Small intestine (tissue), 7 donors: ENCODE measurements around the gene TRAK1. TPM values are rescaled to one million over a fixed set of nuclear protein-coding genes. Genes with fewer than 3 reads are reported as not detected.

Experiments used
- DNase-seq, 2 donors: peaks; one replicate each; pipeline versions ENCODE4 v3.0.0 to v3.0.0-alpha.2; 2013
- FAIRE-seq: peaks from 2 replicates; lab custom pipeline; 2012; peaks lifted over from hg19 to GRCh38; lab: Jason Lieb, UNC
- H3K27ac ChIP-seq, 3 donors: one replicate each; pipeline ENCODE4 v1.5.1; 2013; ENCODE audit warnings: low read length in 2 of 3, mild to moderate bottlenecking in 2 of 3, control low read depth in 1 of 3, inconsistent platforms in 1 of 3, low read depth in 1 of 3, moderate library complexity in 1 of 3
- H3K27me3 ChIP-seq, 3 donors: one replicate each; pipeline ENCODE4 v1.6.1; 2013; ENCODE audit warnings: low read length in 3 of 3, inconsistent platforms in 1 of 3; ENCODE audit not compliant: control insufficient read depth in 3 of 3, insufficient read depth in 3 of 3
- H3K36me3 ChIP-seq, 3 donors: one replicate each; pipeline ENCODE4 v1.6.1; 2013; ENCODE audit warnings: low read length in 3 of 3, inconsistent platforms in 1 of 3, low read depth in 1 of 3, mild to moderate bottlenecking in 1 of 3, moderate library complexity in 1 of 3; ENCODE audit not compliant: control insufficient read depth in 3 of 3, insufficient read depth in 2 of 3
- H3K4me1 ChIP-seq, 3 donors: one replicate each; pipeline ENCODE4 v1.6.1; 2013; ENCODE audit warnings: low read length in 2 of 3, inconsistent platforms in 1 of 3, low read depth in 1 of 3, mild to moderate bottlenecking in 1 of 3, moderate library complexity in 1 of 3; ENCODE audit not compliant: control insufficient read depth in 3 of 3, insufficient read depth in 2 of 3
- H3K4me3 ChIP-seq, 3 donors: one replicate each; pipeline ENCODE4 v1.5.1; 2013; ENCODE audit warnings: low read length in 3 of 3, control low read depth in 1 of 3, inconsistent platforms in 1 of 3, low read depth in 1 of 3, mild to moderate bottlenecking in 1 of 3, moderate library complexity in 1 of 3
- H3K9me3 ChIP-seq, 2 donors: one replicate each; pipeline ENCODE4 v1.6.1; 2013; ENCODE audit warnings: low read depth in 1 of 2, low read length in 1 of 2; ENCODE audit not compliant: control insufficient read depth in 2 of 2, insufficient read depth in 1 of 2
- WGBS, 3 donors: extraction: QIAGEN DNeasy Blood & Tissue Kit; methylation state at CpG; one replicate each; pipeline ENCODE4 v1.1.7; 2013; 5-methylcytosine and 5-hydroxymethylcytosine counted together
- polyA plus RNA-seq, 4 donors: library from polyadenylated mRNA; stranded (reverse) in 3 of 4; unstranded in 1 of 4; fragments of 200-250 nt in 3 of 4; fragments of 120-200 nt in 1 of 4; gene quantifications; one replicate each; pipeline versions ENCODE4 v1.2.1 to v1.2.3, GENCODE V29; 2013
- donor health status: healthy with polysubstance abuse.
- donor health status: control.
- donor health status: control.
- donor health status: Bipolar disorder and iron deficiency.
- donor health status: healthy.

Gene TRAK1
- polyA plus RNA-seq, 4 donors: 20.9 to 74.7 (median 39.8) TPM

DNA sequence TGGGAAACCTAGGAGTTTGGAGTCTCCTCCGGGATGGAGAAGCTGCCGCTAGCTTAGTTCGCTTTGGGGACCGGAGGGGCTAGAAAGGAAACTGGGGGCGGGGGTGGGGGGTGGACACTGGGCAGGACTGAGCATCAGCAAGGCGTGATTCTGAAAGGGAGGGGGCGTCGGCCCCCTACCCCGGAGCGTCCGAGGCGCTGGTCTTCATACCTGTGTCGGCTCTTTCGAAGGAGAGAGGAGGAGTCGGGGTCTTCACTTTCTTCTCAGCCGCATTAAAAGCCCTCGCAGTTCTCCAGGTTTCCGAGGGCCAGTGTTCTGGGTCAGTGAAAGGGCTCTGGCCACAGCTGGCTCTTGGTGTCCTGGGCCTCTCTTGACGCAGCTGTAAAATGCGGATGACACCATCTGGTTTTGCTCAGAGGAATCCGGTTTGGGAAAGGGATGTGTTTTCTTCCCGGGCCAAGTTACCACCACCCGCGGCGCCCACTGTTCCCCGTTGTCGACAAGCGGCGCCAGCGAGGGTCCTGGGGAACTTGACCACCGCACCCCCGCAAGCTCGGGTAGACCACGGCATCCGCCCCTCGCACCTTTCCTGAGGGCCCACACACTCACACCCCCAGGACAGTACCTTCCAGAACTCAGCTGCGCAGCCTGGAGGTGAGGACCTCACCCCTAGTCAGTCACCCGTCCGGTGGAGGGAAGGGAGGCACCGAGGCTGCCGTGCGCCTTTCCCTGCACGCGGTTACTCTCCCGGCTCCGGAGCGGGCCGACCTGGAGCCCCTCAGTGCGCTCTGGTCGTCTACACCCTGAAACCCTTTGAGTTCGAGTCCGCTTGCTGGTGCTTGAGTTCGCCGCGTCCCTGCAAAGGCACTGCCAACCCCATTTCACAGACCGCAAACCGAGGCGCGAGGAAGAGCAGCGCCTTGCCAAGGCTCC lies 174.2 kb downstream of the TRAK1 start:
- DNase-seq: no peak
- 15 to 25% (median 22%) methylated on average over 59 to 60 of the region's 60 CpGs for whole genome bisulfite sequencing, 3 donors

DNA sequence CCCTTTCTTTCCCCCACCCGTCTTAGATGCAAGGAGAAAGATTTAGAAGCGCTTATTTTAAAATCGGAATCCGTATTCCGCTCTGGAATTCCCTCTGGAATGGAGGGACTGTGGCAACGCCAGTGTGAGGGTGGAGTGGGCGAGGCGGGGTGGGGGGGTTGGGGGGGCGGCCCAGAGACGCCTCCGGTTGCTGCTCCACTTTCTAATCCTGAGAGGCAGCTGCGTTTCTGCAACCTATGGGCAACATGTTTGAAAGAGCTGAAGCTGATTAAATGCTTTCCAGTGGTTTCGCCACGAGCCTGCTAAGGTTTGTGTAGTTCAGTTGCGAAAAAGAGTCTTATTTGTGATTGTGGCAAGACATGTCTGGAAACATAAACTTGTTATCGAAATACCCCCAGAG lies 174.9 kb downstream of the TRAK1 start, which contains the start of gene CCK:
Gene CCK, minus strand, starts transcription at position 101 of the 400 bp plus-strand sequence. CDS start 2,555 bp downstream, outside the sequence.
- FAIRE-seq (no peak), DNase-seq (no peak)
- Histone ChIP-seq H3K36me3 (no peaks in the 10 kb centered on the region), H3K9me3 (no peaks in the 10 kb centered on the region), H3K4me1 (no peaks in the 10 kb centered on the region), H3K27me3 (peaks cover 11 to 76% (median 40%) of the 10 kb centered on the region in 3 donors), H3K4me3 (no peak within 1 kb of the TSS), H3K27ac (no peak within 1 kb of the TSS)
- 39 to 52% (median 41%) methylated on average over 16 of the region's 16 CpGs for WGBS, 3 donors

More for the DNA sequence above, 174.2 kb downstream of the TRAK1 start:
- Histone ChIP-seq H3K9me3 (no peaks in the 10 kb centered on the region), H3K4me1 (no peaks in the 10 kb centered on the region), H3K27me3 (peaks cover 11 to 76% (median 45%) of the 10 kb centered on the region in 3 donors), H3K27ac (no peak overlapping the region), H3K36me3 (no peaks in the 10 kb centered on the region), H3K4me3 (no peak overlapping the region)
- FAIRE-seq: no peak

DNA sequence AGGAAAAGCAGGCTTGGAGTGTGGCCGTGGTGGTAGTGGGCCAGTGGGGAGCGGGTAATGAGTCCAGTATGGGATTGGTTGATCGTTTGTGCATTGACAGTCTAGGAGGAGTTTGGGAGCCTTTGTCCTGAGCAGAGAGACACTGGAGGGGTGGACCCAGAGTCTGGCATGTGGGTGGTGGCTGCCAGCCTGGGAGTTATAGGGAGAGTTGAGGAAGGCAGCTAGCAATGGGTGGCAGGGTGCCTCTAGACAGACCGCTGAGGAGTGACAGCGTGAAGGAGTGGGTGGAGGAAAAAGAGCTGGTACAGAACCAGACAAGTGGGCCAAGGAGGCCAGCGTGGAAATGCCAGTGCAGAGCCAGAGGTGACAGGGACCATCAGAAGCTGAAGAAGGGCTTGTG lies 176.7 kb downstream of the TRAK1 start:
- no peak overlapping the region for H3K4me3 ChIP-seq
- no peak for FAIRE-seq
- no peaks in the 10 kb centered on the region for H3K4me1 ChIP-seq
- H3K27me3 ChIP-seq: peaks cover 11 to 66% (median 33%) of the 10 kb centered on the region in 3 donors
- H3K36me3 ChIP-seq: no peaks in the 10 kb centered on the region
- H3K27ac ChIP-seq: no peak overlapping the region
- WGBS, 3 donors: 81 to 92% (median 88%) methylated on average over 6 of the region's 6 CpGs
- H3K9me3 ChIP-seq: peaks cover 0 to 3% of the 10 kb centered on the region in 2 donors
- no peak for DNase-seq

DNA sequence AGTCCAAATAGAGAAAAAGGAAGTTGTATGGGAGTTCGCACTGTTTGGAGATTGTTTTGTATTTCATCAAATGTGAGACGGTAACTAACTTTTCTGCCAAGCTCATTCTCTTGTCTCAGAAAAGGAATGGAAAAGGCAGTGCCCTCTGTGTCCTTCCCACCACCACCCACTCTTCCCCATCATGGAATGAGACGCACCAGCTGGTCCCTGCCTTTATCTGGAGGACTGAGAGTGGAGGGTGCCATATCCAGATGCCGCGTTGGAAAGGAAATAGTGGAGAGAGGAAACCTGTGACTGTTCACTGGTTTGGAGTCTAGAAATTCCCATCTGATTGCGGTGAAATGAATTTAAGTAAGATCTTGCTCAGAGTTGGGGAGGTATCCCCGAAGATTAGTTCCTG lies 178.5 kb downstream of the TRAK1 start:
- DNase-seq: no peak
- H3K27me3 ChIP-seq: peaks cover 4 to 49% (median 21%) of the 10 kb centered on the region in 3 donors
- 80 to 83% (median 82%) methylated on average over 7 of the region's 7 CpGs for WGBS, 3 donors
- no peaks in the 10 kb centered on the region for H3K4me1 ChIP-seq
- no peak for FAIRE-seq
- H3K27ac ChIP-seq: no peak overlapping the region
- peaks cover 0 to 3% of the 10 kb centered on the region in 2 donors for H3K9me3 ChIP-seq
- no peak overlapping the region for H3K4me3 ChIP-seq
- H3K36me3 ChIP-seq: no peaks in the 10 kb centered on the region

DNA sequence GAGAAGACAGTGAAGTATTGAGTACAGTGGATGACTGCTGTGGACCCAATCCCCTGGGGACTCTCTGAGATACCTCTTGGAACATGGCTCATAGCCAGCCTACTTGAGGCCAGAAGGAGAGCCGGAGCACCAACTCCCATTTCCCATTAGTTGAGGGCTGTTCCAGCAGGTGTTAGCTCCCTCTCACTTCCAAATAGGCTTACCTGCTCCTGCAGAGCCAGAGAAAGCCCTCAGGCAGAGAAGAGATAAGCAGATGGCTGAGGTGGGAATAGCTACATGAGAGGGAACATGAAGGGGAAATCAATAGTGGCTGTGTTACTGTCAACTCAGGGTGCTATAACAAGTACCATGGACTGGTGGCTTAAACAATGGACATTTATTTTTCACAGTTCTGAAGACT lies 179.4 kb downstream of the TRAK1 start:
- FAIRE-seq (no peak), DNase-seq (no peak)
- peaks cover 0 to 3% of the 10 kb centered on the region in 2 donors for H3K9me3 ChIP-seq
- no peaks in the 10 kb centered on the region for H3K36me3 ChIP-seq
- no peak overlapping the region for H3K27ac ChIP-seq
- H3K4me1 ChIP-seq: no peaks in the 10 kb centered on the region
- H3K27me3 ChIP-seq: peaks cover 1 to 40% (median 13%) of the 10 kb centered on the region in 3 donors
- 38 to 72% (median 67%) methylated on average over 1 of the region's 1 CpG for WGBS, 3 donors
- H3K4me3 ChIP-seq: no peak overlapping the region

DNA sequence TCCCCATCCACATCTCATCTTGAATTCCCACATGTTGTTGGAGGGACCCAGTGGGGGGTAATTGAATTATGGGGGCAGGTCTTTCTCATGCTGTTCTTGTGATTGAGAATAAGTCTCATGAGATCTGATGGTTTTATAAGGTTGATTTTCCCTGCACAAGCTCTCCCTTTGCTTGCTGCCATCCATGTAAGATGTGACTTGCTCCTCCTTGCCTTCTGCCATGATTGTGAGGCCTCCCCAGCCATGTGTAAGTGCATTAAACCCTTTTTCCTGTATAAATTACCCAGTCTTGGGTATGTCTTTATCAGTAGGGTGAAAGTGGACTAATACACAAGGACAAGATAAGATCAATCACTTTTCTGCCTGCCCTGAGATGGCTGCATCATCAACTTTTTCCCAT lies 180.6 kb downstream of the TRAK1 start:
- no peak for FAIRE-seq
- H3K36me3 ChIP-seq: no peaks in the 10 kb centered on the region
- DNase-seq: no peak
- no peak overlapping the region for H3K4me3 ChIP-seq
- H3K9me3 ChIP-seq: peaks cover 0 to 3% of the 10 kb centered on the region in 2 donors
- no peak overlapping the region for H3K27ac ChIP-seq
- H3K27me3 ChIP-seq: peaks cover 0 to 35% (median 9%) of the 10 kb centered on the region in 3 donors
- no peaks in the 10 kb centered on the region for H3K4me1 ChIP-seq

DNA sequence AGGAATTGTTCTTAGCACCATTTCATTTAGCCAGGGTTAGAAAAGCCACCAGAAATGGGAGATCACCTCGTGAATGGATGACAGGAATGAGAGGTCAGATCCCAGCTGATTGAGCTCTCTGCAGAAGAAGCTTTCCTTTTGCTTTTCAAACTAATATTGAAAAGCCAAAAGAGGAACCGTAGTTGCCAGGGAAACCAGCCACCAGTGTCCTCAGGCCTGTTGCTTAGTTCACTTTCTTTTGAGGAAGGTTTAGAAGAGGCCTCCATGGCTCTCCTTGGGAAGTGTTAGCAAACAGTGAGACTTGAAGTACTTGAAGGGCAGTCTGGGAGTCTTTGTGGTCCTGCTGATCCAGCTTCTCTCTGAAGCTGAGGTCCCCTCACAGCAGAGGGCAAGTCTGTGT lies 182.2 kb downstream of the TRAK1 start:
- DNase-seq (no peak), FAIRE-seq (no peak)
- H3K4me3 ChIP-seq: no peak overlapping the region
- no peaks in the 10 kb centered on the region for H3K4me1 ChIP-seq
- WGBS, 3 donors: 40 to 47% (median 40%) methylated on average over 2 of the region's 2 CpGs
- H3K9me3 ChIP-seq: peaks cover 0 to 3% of the 10 kb centered on the region in 2 donors
- H3K27me3 ChIP-seq: peaks cover 0 to 20% (median 6%) of the 10 kb centered on the region in 3 donors
- H3K27ac ChIP-seq: no peak overlapping the region
- H3K36me3 ChIP-seq: no peaks in the 10 kb centered on the region

DNA sequence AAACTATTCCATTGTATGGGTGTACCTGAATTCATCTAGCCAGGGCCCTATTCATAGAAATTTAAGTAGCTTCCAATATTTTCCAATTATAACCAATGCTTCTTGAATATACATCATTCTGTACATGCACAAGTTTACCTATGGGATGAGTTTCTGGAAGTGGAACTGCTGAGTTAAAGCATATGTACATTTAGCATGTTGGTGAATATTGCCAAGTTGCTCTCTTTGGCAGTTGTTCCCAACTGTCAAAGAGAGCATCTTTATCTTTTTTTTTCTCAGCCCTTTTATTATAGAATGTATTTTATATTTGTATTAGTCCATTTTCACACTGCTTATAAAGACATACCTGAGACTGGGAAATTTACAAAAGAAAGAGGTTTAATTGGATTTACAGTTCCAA lies 183.1 kb downstream of the TRAK1 start:
- H3K27ac ChIP-seq: no peak overlapping the region
- peaks cover 0 to 11% (median 2%) of the 10 kb centered on the region in 3 donors for H3K27me3 ChIP-seq
- FAIRE-seq: no peak
- H3K4me3 ChIP-seq: no peak overlapping the region
- no peaks in the 10 kb centered on the region for H3K36me3 ChIP-seq
- H3K4me1 ChIP-seq: no peaks in the 10 kb centered on the region
- peaks cover 0 to 3% of the 10 kb centered on the region in 2 donors for H3K9me3 ChIP-seq
- no peak for DNase-seq
